WERI-Rb-1 (cell line): ENCODE results near the gene MYPOP.
"Not testable (repeated sequence)": the region's sequence is repeated elsewhere in the genome, so short reads cannot be mapped to it uniquely, and the experiment has no call there.

ENCODE experiments used
- DNase-seq: peaks from one replicate; pipeline ENCODE4 v3.0.0-alpha.2; 2020
- H3K27ac ChIP-seq: fragments of 250-450 bp; sonication (Bioruptor Pico); 2 replicates; pipeline ENCODE4 v1.5.1; 2020; ENCODE audit warnings: mild to moderate bottlenecking, moderate library complexity
- H3K27me3 ChIP-seq: fragments of 250-450 bp; sonication (Bioruptor Pico); 2 replicates; pipeline ENCODE4 v1.5.1; 2021; ENCODE audit warnings: mild to moderate bottlenecking, low read depth, moderate library complexity; ENCODE audit not compliant: insufficient read depth, severe bottlenecking
- H3K36me3 ChIP-seq: fragments of 250-450 bp; sonication (Bioruptor Pico); 2 replicates; pipeline ENCODE4 v1.5.1; 2020; ENCODE audit warnings: mild to moderate bottlenecking, moderate library complexity
- H3K4me3 ChIP-seq: 2 replicates; pipeline ENCODE4 v1.5.1; 2011; ENCODE audit warnings: low read depth, mild to moderate bottlenecking, control low read depth, low read length
- H3K9me3 ChIP-seq: fragments of 250-450 bp; sonication (Bioruptor Pico); 2 replicates; pipeline ENCODE4 v1.5.1; 2021; ENCODE audit warnings: mild to moderate bottlenecking, moderate library complexity; ENCODE audit not compliant: severe bottlenecking
- TF ChIP-seq, protein P1 (sequence below): IDR thresholded peaks from 2 replicates; pipeline ENCODE4 v1.5.1; 2011; ENCODE audit warnings: low read depth, mild to moderate bottlenecking, control low read depth, inconsistent platforms, low read length

The MYPOP gene

GRCh38 chr19:45899253-45899652 is 3.2 kb downstream of the MYPOP start:
- no peak overlapping the region for H3K27ac ChIP-seq
- TF ChIP-seq, protein P1, sequence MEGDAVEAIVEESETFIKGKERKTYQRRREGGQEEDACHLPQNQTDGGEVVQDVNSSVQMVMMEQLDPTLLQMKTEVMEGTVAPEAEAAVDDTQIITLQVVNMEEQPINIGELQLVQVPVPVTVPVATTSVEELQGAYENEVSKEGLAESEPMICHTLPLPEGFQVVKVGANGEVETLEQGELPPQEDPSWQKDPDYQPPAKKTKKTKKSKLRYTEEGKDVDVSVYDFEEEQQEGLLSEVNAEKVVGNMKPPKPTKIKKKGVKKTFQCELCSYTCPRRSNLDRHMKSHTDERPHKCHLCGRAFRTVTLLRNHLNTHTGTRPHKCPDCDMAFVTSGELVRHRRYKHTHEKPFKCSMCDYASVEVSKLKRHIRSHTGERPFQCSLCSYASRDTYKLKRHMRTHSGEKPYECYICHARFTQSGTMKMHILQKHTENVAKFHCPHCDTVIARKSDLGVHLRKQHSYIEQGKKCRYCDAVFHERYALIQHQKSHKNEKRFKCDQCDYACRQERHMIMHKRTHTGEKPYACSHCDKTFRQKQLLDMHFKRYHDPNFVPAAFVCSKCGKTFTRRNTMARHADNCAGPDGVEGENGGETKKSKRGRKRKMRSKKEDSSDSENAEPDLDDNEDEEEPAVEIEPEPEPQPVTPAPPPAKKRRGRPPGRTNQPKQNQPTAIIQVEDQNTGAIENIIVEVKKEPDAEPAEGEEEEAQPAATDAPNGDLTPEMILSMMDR = no peak
- no peak overlapping the region for H3K4me3 ChIP-seq
- peaks cover 50% of the 10 kb centered on the region for H3K36me3 ChIP-seq
- no peaks in the 10 kb centered on the region for H3K9me3 ChIP-seq
- no peak for DNase-seq
- no peaks in the 10 kb centered on the region for H3K27me3 ChIP-seq

DNA sequence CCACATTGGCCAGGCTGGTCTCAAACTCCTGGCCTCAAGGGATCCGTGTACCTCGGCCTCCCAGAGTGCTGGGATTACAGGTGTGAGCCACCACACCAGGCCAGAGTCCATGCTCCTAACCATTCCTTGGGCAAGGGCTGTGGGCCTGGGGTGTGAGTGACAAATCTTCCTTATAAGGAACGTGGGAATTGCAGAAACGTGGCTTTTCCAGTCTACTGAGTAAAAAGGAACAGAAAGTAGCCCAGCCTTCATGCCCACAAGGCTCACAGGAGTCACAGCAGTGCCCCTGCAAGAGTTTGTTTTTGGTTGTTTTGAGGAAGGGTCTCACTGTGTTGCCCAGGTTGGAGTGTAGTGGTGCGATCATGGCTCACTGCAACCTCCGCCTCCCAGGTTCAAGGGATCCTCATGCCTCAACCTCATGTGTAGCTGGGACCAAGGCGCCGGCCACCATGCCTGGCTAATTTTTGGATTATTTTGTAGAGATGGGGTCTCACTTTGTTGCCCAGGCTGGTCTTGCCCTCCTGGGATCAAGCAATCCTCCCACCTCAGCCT is 5.1 kb downstream of the MYPOP start:
- Histone ChIP-seq H3K9me3 (no peaks in the 10 kb centered on the region), H3K4me3 (no peak overlapping the region), H3K27me3 (no peaks in the 10 kb centered on the region), H3K27ac (no peak overlapping the region), H3K36me3 (peaks cover 50% of the 10 kb centered on the region)
- TF ChIP-seq, protein P1 = no peak
- DNase-seq = no peak

- H3K27ac ChIP-seq, H3K27me3 ChIP-seq, H3K9me3 ChIP-seq, H3K4me3 ChIP-seq, DNase-seq: not testable (repeated sequence)
- peaks cover 48% of the 10 kb centered on the region for H3K36me3 ChIP-seq
Measured at GRCh38 chr19:45895983-45896599, 6.3 kb downstream of the MYPOP start.

DNA sequence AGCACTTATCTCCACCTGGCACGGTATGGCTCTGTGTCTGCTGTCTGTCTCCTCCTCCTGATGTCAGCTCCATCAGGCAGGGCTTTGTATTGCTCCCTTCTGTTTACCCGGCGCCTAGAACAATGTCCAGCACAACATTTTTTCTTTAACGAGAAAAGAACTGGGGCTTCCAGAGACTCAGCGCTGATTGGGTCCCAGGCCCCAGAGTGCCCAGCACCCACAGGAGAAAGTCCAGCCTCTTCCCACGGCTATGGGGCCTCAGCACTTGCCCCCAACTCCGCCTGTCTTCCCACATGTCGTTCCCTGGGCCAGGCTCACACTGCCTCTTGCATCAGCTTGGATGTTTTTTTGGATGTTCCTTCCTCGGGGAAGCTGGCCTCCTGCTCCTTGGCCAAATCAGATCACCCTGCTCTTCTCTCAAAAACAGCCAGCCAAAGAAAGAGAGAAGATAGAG is 6.9 kb downstream of the MYPOP start:
- no peaks in the 10 kb centered on the region for H3K9me3 ChIP-seq

DNA sequence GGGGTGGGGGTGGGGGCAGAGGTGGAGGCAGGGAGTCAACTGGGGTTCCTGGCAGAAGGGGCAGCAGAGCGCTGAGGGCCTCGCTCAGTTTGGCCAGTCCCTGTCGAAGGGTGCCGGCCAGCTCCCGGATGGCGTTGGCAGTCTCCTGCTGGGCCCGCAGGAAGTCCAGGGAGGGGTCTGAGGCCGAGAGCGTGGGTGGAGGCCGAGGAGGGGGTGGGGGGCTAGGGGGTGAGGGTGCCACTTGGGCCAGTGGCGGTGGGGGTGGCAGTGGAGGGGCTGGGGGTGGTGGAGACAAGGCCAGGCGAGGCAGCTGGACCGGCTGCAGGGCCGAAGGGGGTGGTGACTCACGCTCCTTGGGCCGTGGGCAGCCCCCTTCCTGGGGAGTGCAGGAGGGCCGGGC is 11.5 kb downstream of the MYPOP start:
- TF ChIP-seq, protein P1 = no peak
- no peak overlapping the region for H3K4me3 ChIP-seq
- no peaks in the 10 kb centered on the region for H3K27me3 ChIP-seq
- no peak overlapping the region for H3K27ac ChIP-seq
- H3K36me3 ChIP-seq = peaks cover 9% of the 10 kb centered on the region
- no peak for DNase-seq
- no peaks in the 10 kb centered on the region for H3K9me3 ChIP-seq

More for the DNA sequence above, 6.9 kb downstream of the MYPOP start:
- H3K27ac ChIP-seq = no peak overlapping the region
- DNase-seq = no peak
- TF ChIP-seq, protein P1 = no peak
- H3K36me3 ChIP-seq = peaks cover 42% of the 10 kb centered on the region
- H3K27me3 ChIP-seq = no peaks in the 10 kb centered on the region
- no peak overlapping the region for H3K4me3 ChIP-seq

DNA sequence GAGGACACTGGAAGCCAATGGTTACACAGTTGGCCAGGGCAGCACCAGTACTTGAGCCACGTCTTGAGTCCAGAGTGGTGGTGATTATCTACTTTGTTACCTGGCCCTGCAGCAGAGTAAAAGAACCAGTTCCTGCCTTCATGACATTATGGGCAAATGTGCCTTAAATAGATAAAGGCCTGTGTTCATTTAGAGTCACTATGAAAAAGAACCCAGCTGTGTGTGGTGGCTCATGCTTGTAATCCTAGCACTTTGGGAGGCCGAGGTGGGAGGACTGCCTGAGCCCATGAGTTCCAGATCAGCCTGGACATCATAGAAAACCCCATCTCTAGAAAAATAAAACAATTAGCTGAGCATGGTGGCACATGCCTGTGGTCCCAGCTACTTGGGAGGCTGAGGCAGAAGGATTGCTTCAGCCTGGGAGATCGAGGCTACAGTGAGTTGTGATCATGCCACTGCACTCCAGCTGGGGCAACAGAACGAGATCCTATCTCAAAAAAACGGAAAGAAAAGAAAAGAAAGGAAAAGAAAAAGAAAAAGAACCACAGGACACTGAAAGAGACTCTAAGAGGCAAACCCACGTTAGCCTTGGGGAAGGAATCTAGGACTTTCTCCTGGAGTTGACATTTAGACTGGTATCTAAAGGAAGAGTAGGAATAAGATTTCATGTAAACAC is 13.1 kb downstream of the MYPOP start:
- DNase-seq = no peak
- no peak overlapping the region for H3K27ac ChIP-seq
- peaks cover 7% of the 10 kb centered on the region for H3K36me3 ChIP-seq
- H3K9me3 ChIP-seq = no peaks in the 10 kb centered on the region
- no peaks in the 10 kb centered on the region for H3K27me3 ChIP-seq
- H3K4me3 ChIP-seq = no peak overlapping the region
- TF ChIP-seq, protein P1 = no peak
